Activated T-helper 1 cell treated with anti-CD3 and anti-CD28 coated beads, Interleukin-12 subunit alpha, Interleukin-12 subunit beta, Interleukin-2, Interleukin-4 antibody, amounts not matched to agents 30 ng/mL and 10 ng/mL and 1 ng/mL, durations not matched to agents 14 hours and 24 hours and 36 hours (primary cell): Measurements from ENCODE around the gene TJP3. TPM values are rescaled to one million over a fixed set of nuclear protein-coding genes. Genes with fewer than 3 reads are reported as not detected.

Experiments
- DNase-seq: peaks from one replicate; pipeline ENCODE4 v3.0.0; 2021; ENCODE audit warnings: low spot score
- H3K27ac Mint-ChIP-seq: one replicate; pipeline ENCODE4 v1.8.0; 2021; ENCODE audit warnings: mild to moderate bottlenecking, mixed read lengths
- H3K27me3 Mint-ChIP-seq: one replicate; pipeline ENCODE4 v1.8.0; 2022; ENCODE audit warnings: mild to moderate bottlenecking, moderate library complexity, mixed read lengths; ENCODE audit not compliant: insufficient read depth
- H3K36me3 Mint-ChIP-seq: one replicate; pipeline ENCODE4 v1.8.0; 2021; ENCODE audit warnings: low read depth, mixed read lengths
- H3K4me1 Mint-ChIP-seq: one replicate; pipeline ENCODE4 v1.8.0; 2021; ENCODE audit warnings: low read depth, mixed read lengths
- H3K4me3 Mint-ChIP-seq: one replicate; pipeline ENCODE4 v1.8.0; 2021; ENCODE audit warnings: mild to moderate bottlenecking, moderate library complexity, mixed read lengths
- H3K9me3 Mint-ChIP-seq: one replicate; pipeline ENCODE4 v1.8.0; 2021; ENCODE audit warnings: mixed read lengths
- intact Hi-C: fragments of 100-400 bp; cut with micrococcal nuclease; formaldehyde crosslinking; loops from one replicate; pipeline ENCODE4 v1.15.1; 2024
- total RNA-seq: library from RNA; stranded (reverse); gene quantifications from 2 replicates; pipeline ENCODE4 v1.2.3, GENCODE V29; 2022

TJP3 gene
- total RNA-seq, 1 donor from 2014 or later = 0.08 TPM

GRCh38 chr19:3734310-3734600, 26.1 kb downstream of the TJP3 start:
- no peak overlapping the region for H3K4me3 Mint-ChIP-seq
- no peaks in the 10 kb centered on the region for H3K36me3 Mint-ChIP-seq
- H3K4me1 Mint-ChIP-seq = no peaks in the 10 kb centered on the region
- intact Hi-C loops = no loop called here
- no peaks in the 10 kb centered on the region for H3K9me3 Mint-ChIP-seq
- DNase-seq = no peak
- H3K27ac Mint-ChIP-seq = no peak overlapping the region
- H3K27me3 Mint-ChIP-seq = peaks cover 1% of the 10 kb centered on the region

- H3K9me3 Mint-ChIP-seq = no peaks in the 10 kb centered on the region
- H3K36me3 Mint-ChIP-seq = no peaks in the 10 kb centered on the region
- no peak overlapping the region for H3K27ac Mint-ChIP-seq
- H3K4me1 Mint-ChIP-seq = no peaks in the 10 kb centered on the region
- H3K4me3 Mint-ChIP-seq = no peak overlapping the region
- intact Hi-C loops = no loop called here
- no peak for DNase-seq
- peaks cover 1% of the 10 kb centered on the region for H3K27me3 Mint-ChIP-seq
These were observed 28.0 kb downstream of the TJP3 start for GRCh38 chr19:3736106-3736724.

GRCh38 chr19:3737487-3738205, 29.5 kb downstream of the TJP3 start:
- Mint-ChIP-seq H3K27me3 (peaks cover 1% of the 10 kb centered on the region), H3K36me3 (no peaks in the 10 kb centered on the region), H3K9me3 (no peaks in the 10 kb centered on the region), H3K27ac (no peak overlapping the region), H3K4me3 (no peak overlapping the region), H3K4me1 (no peaks in the 10 kb centered on the region)
- intact Hi-C loops = no loop called here
- no peak for DNase-seq

GRCh38 chr19:3738477-3739220, 30.5 kb downstream of the TJP3 start:
- no peaks in the 10 kb centered on the region for H3K4me1 Mint-ChIP-seq
- no peak overlapping the region for H3K27ac Mint-ChIP-seq
- no peak for DNase-seq
- no peaks in the 10 kb centered on the region for H3K9me3 Mint-ChIP-seq
- no peaks in the 10 kb centered on the region for H3K36me3 Mint-ChIP-seq
- no peak overlapping the region for H3K4me3 Mint-ChIP-seq
- no peaks in the 10 kb centered on the region for H3K27me3 Mint-ChIP-seq
- intact Hi-C loops = no loop called here

GRCh38 chr19:3740431-3740830, 32.2 kb downstream of the TJP3 start:
- no peak overlapping the region for H3K4me3 Mint-ChIP-seq
- H3K36me3 Mint-ChIP-seq = no peaks in the 10 kb centered on the region
- H3K4me1 Mint-ChIP-seq = no peaks in the 10 kb centered on the region
- no peaks in the 10 kb centered on the region for H3K9me3 Mint-ChIP-seq
- no peak for DNase-seq
- H3K27ac Mint-ChIP-seq = no peak overlapping the region
- H3K27me3 Mint-ChIP-seq = no peaks in the 10 kb centered on the region
- intact Hi-C loops = no loop called here

GRCh38 chr19:3743486-3743885, 35.3 kb downstream of the TJP3 start:
- Mint-ChIP-seq H3K9me3 (no peaks in the 10 kb centered on the region), H3K27ac (no peak overlapping the region), H3K4me3 (no peak overlapping the region)

GRCh38 chr19:3745363-3746045, 37.3 kb downstream of the TJP3 start:
- Mint-ChIP-seq H3K27ac (no peak overlapping the region), H3K36me3 (peaks cover 7% of the 10 kb centered on the region), H3K27me3 (no peaks in the 10 kb centered on the region), H3K9me3 (no peaks in the 10 kb centered on the region), H3K4me1 (no peaks in the 10 kb centered on the region), H3K4me3 (no peak overlapping the region)
- intact Hi-C loops = no loop called here
- DNase-seq = no peak

More at GRCh38 chr19:3743486-3743885, 35.3 kb downstream of the TJP3 start:
- Mint-ChIP-seq H3K27me3 (no peaks in the 10 kb centered on the region), H3K36me3 (no peaks in the 10 kb centered on the region), H3K4me1 (no peaks in the 10 kb centered on the region)
- DNase-seq = no peak
- intact Hi-C loops = no loop called here

GRCh38 chr19:3746371-3747056, 38.3 kb downstream of the TJP3 start:
- Mint-ChIP-seq H3K27me3 (no peaks in the 10 kb centered on the region), H3K9me3 (no peaks in the 10 kb centered on the region), H3K36me3 (peaks cover 11% of the 10 kb centered on the region), H3K4me1 (no peaks in the 10 kb centered on the region), H3K27ac (no peak overlapping the region), H3K4me3 (no peak overlapping the region)
- no peak for DNase-seq
- intact Hi-C loops = no loop called here

- no peak overlapping the region for H3K27ac Mint-ChIP-seq
- H3K4me3 Mint-ChIP-seq = no peak overlapping the region
- intact Hi-C loops = no loop called here
- no peaks in the 10 kb centered on the region for H3K4me1 Mint-ChIP-seq
- DNase-seq = no peak
- peaks cover 15% of the 10 kb centered on the region for H3K36me3 Mint-ChIP-seq
- H3K9me3 Mint-ChIP-seq = no peaks in the 10 kb centered on the region
- H3K27me3 Mint-ChIP-seq = no peaks in the 10 kb centered on the region
These were observed 40.8 kb downstream of the TJP3 start for GRCh38 chr19:3748965-3749364.

GRCh38 chr19:3750211-3750610, 42.0 kb downstream of the TJP3 start:
- no peak overlapping the region for H3K27ac Mint-ChIP-seq
- no peak overlapping the region for H3K4me3 Mint-ChIP-seq
- H3K4me1 Mint-ChIP-seq = peaks cover 5% of the 10 kb centered on the region

GRCh38 chr19:3751236-3751635, 43.1 kb downstream of the TJP3 start:
- Mint-ChIP-seq H3K9me3 (no peaks in the 10 kb centered on the region), H3K27me3 (no peaks in the 10 kb centered on the region), H3K4me3 (no peak overlapping the region), H3K36me3 (peaks cover 22% of the 10 kb centered on the region), H3K4me1 (peaks cover 10% of the 10 kb centered on the region), H3K27ac (no peak overlapping the region)
- intact Hi-C loops = no loop called here
- no peak for DNase-seq

More at GRCh38 chr19:3750211-3750610, 42.0 kb downstream of the TJP3 start:
- H3K36me3 Mint-ChIP-seq = peaks cover 22% of the 10 kb centered on the region
- intact Hi-C loops = no loop called here
- H3K27me3 Mint-ChIP-seq = no peaks in the 10 kb centered on the region
- no peak for DNase-seq
- H3K9me3 Mint-ChIP-seq = no peaks in the 10 kb centered on the region

- H3K9me3 Mint-ChIP-seq = no peaks in the 10 kb centered on the region
- no peak overlapping the region for H3K27ac Mint-ChIP-seq
- H3K4me1 Mint-ChIP-seq = peaks cover 10% of the 10 kb centered on the region
- intact Hi-C loops = no loop called here
- H3K36me3 Mint-ChIP-seq = peaks cover 22% of the 10 kb centered on the region
- DNase-seq = no peak
- no peaks in the 10 kb centered on the region for H3K27me3 Mint-ChIP-seq
- H3K4me3 Mint-ChIP-seq = no peak overlapping the region
These were observed 44.3 kb downstream of the TJP3 start for GRCh38 chr19:3752492-3752891.
